GM13976 (cell line): ENCODE data around the gene MB21D2.

Source experiments
- DNase-seq: peaks from one replicate; pipeline ENCODE4 v3.0.0; 2012; ENCODE audit warnings: low spot score
- CTCF ChIP-seq: IDR thresholded peaks from 2 replicates; pipeline ENCODE4 v1.5.1; 2012; ENCODE audit warnings: borderline replicate concordance, mild to moderate bottlenecking; ENCODE audit not compliant: insufficient read depth; ENCODE audit errors: extremely low read depth, missing control alignments, control extremely low read depth
- in situ Hi-C: fragments of 300-500 bp; cut with MboI; formaldehyde crosslinking; loops from one replicate; pipeline ENCODE4 v1.12.0; 2022; ENCODE audit warnings: low sequenced_read_pairs, mixed read lengths, inconsistent platforms; ENCODE audit not compliant: unreplicated experiment

The MB21D2 gene

GRCh38 chr3:192848371-192849233, 69.1 kb downstream of the MB21D2 start:
- no peak for TF ChIP-seq CTCF
- DNase-seq: peak; percentile 46
- in situ Hi-C loops: no loop called here

GRCh38 chr3:192847941-192848340, 69.7 kb downstream of the MB21D2 start:
- in situ Hi-C loops: no loop called here
- DNase-seq: no peak
- TF ChIP-seq CTCF: no peak

- in situ Hi-C loops: no loop called here
- no peak for TF ChIP-seq CTCF
- no peak for DNase-seq
Measured at GRCh38 chr3:192845526-192845855, 72.2 kb downstream of the MB21D2 start.

DNA sequence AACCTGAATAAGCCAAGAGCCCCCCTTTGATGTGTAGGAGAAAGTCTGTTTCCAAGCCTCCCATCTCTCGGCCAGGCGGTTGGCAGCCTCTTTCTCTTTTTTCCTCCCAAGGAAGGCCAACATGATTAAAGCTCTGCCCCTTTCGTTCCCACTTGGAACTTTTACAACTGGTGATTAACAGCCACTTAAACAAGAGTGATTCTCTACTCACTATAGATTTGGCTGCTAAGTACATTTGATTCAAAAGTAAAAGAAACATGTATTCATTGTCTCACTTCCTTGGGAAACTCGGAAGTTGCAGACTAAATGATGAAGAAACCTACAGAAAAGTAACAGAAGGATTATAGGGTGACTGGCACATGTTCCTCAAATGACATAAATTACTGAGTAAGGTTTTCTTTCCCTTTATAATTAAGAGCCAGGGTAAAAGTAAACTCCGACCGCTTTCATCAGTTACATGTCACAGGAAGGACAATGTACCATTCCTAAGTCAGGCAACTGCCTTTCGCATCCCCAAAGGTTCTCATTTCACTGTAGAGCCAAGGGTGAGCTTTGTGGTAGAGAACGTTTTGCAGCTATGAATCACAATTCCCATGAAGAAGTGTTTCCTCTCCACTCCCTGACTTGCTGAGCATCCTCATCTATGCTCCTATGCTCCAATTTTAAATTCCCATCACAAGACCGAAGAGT, 72.7 kb downstream of the MB21D2 start:
- TF ChIP-seq CTCF: no peak
- DNase-seq: no peak
- in situ Hi-C loops: no loop called here

DNA sequence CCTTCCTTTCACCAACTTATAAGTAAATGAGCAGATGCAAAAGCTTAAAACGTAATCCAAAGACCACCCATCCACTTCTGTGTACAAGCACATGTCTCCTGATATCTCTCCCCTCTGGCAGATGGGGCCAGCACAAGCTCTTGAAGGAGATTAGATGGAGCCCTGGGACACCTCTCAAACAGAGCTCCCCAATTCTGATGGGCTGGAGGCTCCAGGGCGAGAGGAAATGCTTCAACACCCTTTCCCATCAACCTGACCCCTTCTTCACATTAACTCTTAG, 73.2 kb downstream of the MB21D2 start:
- DNase-seq: no peak
- TF ChIP-seq CTCF: no peak
- in situ Hi-C loops: no loop called here

- no peak for DNase-seq
- TF ChIP-seq CTCF: no peak
- in situ Hi-C loops: no loop called here
Measured at GRCh38 chr3:192843723-192844485, 73.8 kb downstream of the MB21D2 start.
